ENCODE measurements around the gene TYW3.

Gene TYW3

GRCh38 chr1:74732960-74733603 is at the start of gene TYW3, which contains the start of gene CRYZ:
Gene TYW3 (plus strand): TSS chr1:74733152. CDS start chr1:74733245, 93 bp downstream.
Gene CRYZ (minus strand): TSS chr1:74733050. CDS start chr1:74724821, 8,229 bp downstream.
- peak within 1 kb of the TSS; percentile 68 for H2AFZ ChIP-seq (ENCODE audit: low read depth)
- H3K4me3 ChIP-seq (IDR thresholded peaks at IDR 0.05; ENCODE audit: insufficient read depth, low read depth, low read length) = no peak within 1 kb of the TSS
- H3K27me3 ChIP-seq (ENCODE audit: insufficient read depth, low read depth) = no peaks in the 10 kb centered on the region
- H3K27ac ChIP-seq = peak within 1 kb of the TSS; percentile 85
- H3K4me1 ChIP-seq (ENCODE audit: low read depth, poor library complexity, severe bottlenecking) = peaks cover 18% of the 10 kb centered on the region
- H3K79me2 ChIP-seq (ENCODE audit: insufficient read depth, low read depth) = peaks cover 16% of the 10 kb centered on the region; the same call in 1 of the 2 replicates
- H3K36me3 ChIP-seq (ENCODE audit: insufficient read depth) = no peaks in the 10 kb centered on the region
- H3K9ac ChIP-seq = peak within 1 kb of the TSS; percentile 75
- no peak for TF ChIP-seq CTCF (conservative IDR thresholded peaks at IDR 0.05; ENCODE audit: low read depth, low read length)
- H4K20me1 ChIP-seq (ENCODE audit: insufficient read depth) = no peaks in the 10 kb centered on the region
- H3K4me2 ChIP-seq = peak within 1 kb of the TSS; percentile 87

GRCh38 chr1:74683656-74684055 is 49.3 kb upstream of the TYW3 start:
- Histone ChIP-seq H3K9ac (no peak overlapping the region), H3K27ac (no peak overlapping the region), H3K79me2 (ENCODE audit: insufficient read depth, low read depth) (no peaks in the 10 kb centered on the region), H3K36me3 (ENCODE audit: insufficient read depth) (no peaks in the 10 kb centered on the region), H4K20me1 (ENCODE audit: insufficient read depth) (no peaks in the 10 kb centered on the region), H3K4me2 (no peak overlapping the region), H2AFZ (ENCODE audit: low read depth) (no peak overlapping the region), H3K4me3 (IDR thresholded peaks at IDR 0.05; ENCODE audit: insufficient read depth, low read depth, low read length) (no peak overlapping the region), H3K4me1 (ENCODE audit: low read depth, poor library complexity, severe bottlenecking) (no peaks in the 10 kb centered on the region), H3K27me3 (ENCODE audit: insufficient read depth, low read depth) (no peaks in the 10 kb centered on the region)
- TF ChIP-seq CTCF (conservative IDR thresholded peaks at IDR 0.05; ENCODE audit: low read depth, low read length) = no peak

GRCh38 chr1:74684301-74684700 is 48.7 kb upstream of the TYW3 start:
- Histone ChIP-seq H3K36me3 (ENCODE audit: insufficient read depth) (no peaks in the 10 kb centered on the region), H3K4me3 (IDR thresholded peaks at IDR 0.05; ENCODE audit: insufficient read depth, low read depth, low read length) (no peak overlapping the region), H3K79me2 (ENCODE audit: insufficient read depth, low read depth) (no peaks in the 10 kb centered on the region), H2AFZ (ENCODE audit: low read depth) (no peak overlapping the region), H3K4me1 (ENCODE audit: low read depth, poor library complexity, severe bottlenecking) (peaks cover 3% of the 10 kb centered on the region), H3K9ac (no peak overlapping the region), H3K27me3 (ENCODE audit: insufficient read depth, low read depth) (no peaks in the 10 kb centered on the region), H4K20me1 (ENCODE audit: insufficient read depth) (no peaks in the 10 kb centered on the region), H3K27ac (no peak overlapping the region), H3K4me2 (no peak overlapping the region)
- TF ChIP-seq CTCF (conservative IDR thresholded peaks at IDR 0.05; ENCODE audit: low read depth, low read length) = no peak

DNA sequence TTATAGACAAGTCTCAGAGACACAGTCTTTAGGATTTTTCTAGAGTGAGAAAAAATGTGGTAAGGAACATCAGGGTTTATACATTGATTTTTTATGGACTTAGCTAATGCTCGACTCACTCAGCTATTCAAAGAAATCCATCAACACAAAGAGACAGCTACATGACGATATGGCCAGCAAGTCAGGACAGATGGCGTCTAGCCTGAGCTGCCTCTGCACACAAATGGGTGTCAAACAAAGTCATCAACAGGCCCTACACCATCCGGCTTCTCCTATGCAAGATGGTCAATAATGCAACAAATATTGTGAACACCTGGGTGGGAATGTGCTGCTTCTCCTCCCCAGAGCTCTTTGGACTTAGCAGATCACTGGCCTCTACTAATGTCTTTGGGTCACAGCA is 46.0 kb upstream of the TYW3 start:
- peaks cover 12% of the 10 kb centered on the region for H3K4me1 ChIP-seq (ENCODE audit: low read depth, poor library complexity, severe bottlenecking)
- no peak overlapping the region for H3K9ac ChIP-seq
- TF ChIP-seq CTCF (conservative IDR thresholded peaks at IDR 0.05; ENCODE audit: low read depth, low read length) = no peak
- H3K4me3 ChIP-seq (IDR thresholded peaks at IDR 0.05; ENCODE audit: insufficient read depth, low read depth, low read length) = no peak overlapping the region
- H3K27ac ChIP-seq = no peak overlapping the region
- no peaks in the 10 kb centered on the region for H3K27me3 ChIP-seq (ENCODE audit: insufficient read depth, low read depth)
- no peaks in the 10 kb centered on the region for H4K20me1 ChIP-seq (ENCODE audit: insufficient read depth)
- H2AFZ ChIP-seq (ENCODE audit: low read depth) = no peak overlapping the region
- H3K4me2 ChIP-seq = no peak overlapping the region
- H3K79me2 ChIP-seq (ENCODE audit: insufficient read depth, low read depth) = no peaks in the 10 kb centered on the region
- H3K36me3 ChIP-seq (ENCODE audit: insufficient read depth) = no peaks in the 10 kb centered on the region
